Measurements from ENCODE around the gene CDK18. TPM values are rescaled to one million over a fixed set of nuclear protein-coding genes. Genes with fewer than 3 reads are reported as not detected.

Gene CDK18
- total and polyA plus RNA-seq, 2 of the 8 experiments (the other 6 are each of a cell fraction or from before 2014, with no cell fraction given) = 31.2 to 44.0 TPM

DNA sequence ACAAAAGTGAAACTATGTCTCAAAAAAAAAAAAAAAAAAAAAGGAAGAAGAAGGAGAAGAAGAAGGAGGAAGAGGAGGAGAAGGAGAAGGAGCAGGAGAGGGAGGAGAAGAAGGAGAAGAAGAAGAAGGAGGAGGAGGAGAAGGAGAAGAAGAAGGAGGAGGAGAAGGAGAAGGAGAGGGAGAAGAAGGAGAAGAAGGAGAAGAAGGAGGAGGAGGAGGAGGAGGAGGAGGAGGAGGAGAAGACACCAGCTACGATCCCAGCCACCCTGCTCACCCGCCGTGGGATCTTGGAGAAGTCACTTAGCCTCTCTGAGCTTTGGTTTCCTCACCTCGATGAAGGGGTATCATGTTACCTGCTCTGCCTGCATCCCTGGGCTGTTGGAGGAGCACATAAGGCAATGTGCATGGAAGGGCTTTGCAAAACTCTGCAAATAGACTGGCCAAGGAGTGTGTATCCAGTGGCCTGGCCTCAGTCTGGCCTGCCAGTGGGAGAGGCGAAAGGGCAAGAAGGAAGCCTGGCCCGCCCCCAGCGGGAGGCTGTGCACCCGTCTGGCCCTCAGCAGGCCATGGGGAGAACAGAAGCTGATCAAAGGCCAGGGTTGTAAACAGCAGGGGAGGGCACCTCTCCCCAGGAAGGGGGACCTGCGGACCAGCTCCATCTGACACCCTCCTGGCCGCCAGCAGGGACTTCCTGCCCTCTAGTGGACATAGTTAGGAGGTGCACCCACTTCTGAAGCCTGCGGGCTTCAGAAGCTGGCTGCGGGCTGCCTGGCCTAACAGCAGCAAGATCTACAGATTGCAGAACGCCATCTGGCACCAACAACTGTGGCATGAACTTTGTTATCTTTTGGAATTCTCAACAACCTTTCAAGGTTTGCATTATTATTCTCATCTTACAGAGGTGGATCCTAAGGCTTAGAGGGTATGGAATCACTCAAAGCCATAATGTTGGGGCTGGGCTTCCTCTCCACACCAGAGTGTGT is 19.2 kb upstream of the CDK18 start:
- H3K9me3 ChIP-seq (ENCODE audit: insufficient read depth in 2 of 2, low read depth in 1 of 2, low read length in 1 of 2) = no peaks in the 10 kb centered on the region
- H4K8ac ChIP-seq (ENCODE audit: extremely low read depth, insufficient read depth, low read length) = no peak overlapping the region
- H2BK12ac ChIP-seq (ENCODE audit: low read depth, low read length) = peak overlapping the region; percentile 60; the same call in 1 of the 2 replicates
- FAIRE-seq (peak; percentile 65), DNase-seq (ENCODE audit: low read depth in 1 of 2, low spot score in 2 of 2) (peak; percentile 67 to 90)
- H3K27me3 ChIP-seq (replicated peaks in 1 of 4; ENCODE audit: control insufficient read depth in 3 of 4, extremely low read depth in 1 of 4, insufficient read depth in 3 of 4, low read length in 3 of 4) = peaks cover 0 to 11% (median 6%) of the 10 kb centered on the region in 4 experiments; a peak in 4 of 7 replicates
- 0 out of 2 replicates have a peak overlapping the region, but pooled peaks have one; percentile 31 for H2BK15ac ChIP-seq (ENCODE audit: low read length)
- no peak overlapping the region for H3K23ac ChIP-seq (ENCODE audit: insufficient read length)
- H2AK5ac ChIP-seq (ENCODE audit: low read depth, low read length) = no peak overlapping the region
- H3K36me3 ChIP-seq (ENCODE audit: control insufficient read depth in 2 of 4, insufficient read depth in 4 of 4, low read length in 3 of 4) = no peaks in the 10 kb centered on the region
- no peak overlapping the region for H3K9ac ChIP-seq (replicated peaks in 1 of 4; ENCODE audit: extremely low read depth in 1 of 4, low read depth in 3 of 4, low read length in 3 of 4)
- 30% methylated on average over 13 of the region's 13 CpGs; no CpG with 5 or more reads in 1 of the 2 experiments for WGBS, 2 experiments (ENCODE audit: extremely low coverage in 1 of 2, insufficient coverage in 1 of 2, insufficient read length in 1 of 2, insufficient replicate concordance in 2 of 2, low coverage in 1 of 2, low lambda C conversion rate in 2 of 2, missing lambda C conversion rate in 1 of 2)
- H3K18ac ChIP-seq (ENCODE audit: extremely low read depth, low read length) = no peak overlapping the region; the same call in 1 of the 2 replicates
- H2BK120ac ChIP-seq (replicated peaks; ENCODE audit: low read depth, low read length) = no peak overlapping the region
- H2BK5ac ChIP-seq (ENCODE audit: low read depth, low read length) = peak overlapping the region; percentile 80; the same call in 1 of the 2 replicates
- H3K4me2 ChIP-seq (ENCODE audit: insufficient read depth in 1 of 2, low read depth in 2 of 2, low read length in 2 of 2) = peak overlapping the region in 1 of 2 experiments; percentile 52; a peak in 2 of 4 replicates
- H3K4ac ChIP-seq (replicated peaks; ENCODE audit: insufficient read length, low read depth, low read length) = no peak overlapping the region
- H2BK20ac ChIP-seq (ENCODE audit: low read length) = 0 out of 2 replicates have a peak overlapping the region, but pooled peaks have one; percentile 72
- H4K20me1 ChIP-seq (replicated peaks in 1 of 2; ENCODE audit: control insufficient read depth in 1 of 2, insufficient read depth in 2 of 2, low read length in 2 of 2) = no peaks in the 10 kb centered on the region
- H4K91ac ChIP-seq (replicated peaks; ENCODE audit: insufficient read length, low read length) = no peak overlapping the region
- peaks cover 0 to 19% (median 10%) of the 10 kb centered on the region in 4 experiments; a peak in 6 of 7 replicates for H3K4me1 ChIP-seq (replicated peaks in 1 of 4; ENCODE audit: control insufficient read depth in 3 of 4, insufficient read depth in 4 of 4, low read length in 3 of 4)
- peak overlapping the region in 1 of 4 experiments; percentile 28; a peak in 1 of 8 replicates for H3K4me3 ChIP-seq (ENCODE audit: extremely low read depth in 1 of 4, insufficient read depth in 2 of 4, low read depth in 3 of 4, low read length in 4 of 4)
- H2AFZ ChIP-seq (ENCODE audit: low read length) = no peak overlapping the region
- H3K23me2 ChIP-seq (ENCODE audit: low read depth, low read length) = no peaks in the 10 kb centered on the region; the same call in 1 of the 2 replicates
- no peak overlapping the region for H3K56ac ChIP-seq (replicated peaks; ENCODE audit: insufficient read length, low read depth, low read length)
- H3K79me2 ChIP-seq (ENCODE audit: control insufficient read depth in 1 of 2, insufficient read depth in 2 of 2, low read length in 2 of 2) = no peaks in the 10 kb centered on the region
- H4K5ac ChIP-seq (ENCODE audit: insufficient read length, low read depth, low read length) = no peak overlapping the region
- H3K79me1 ChIP-seq (ENCODE audit: low read depth, low read length) = no peaks in the 10 kb centered on the region
- no peak overlapping the region for H3K27ac ChIP-seq (ENCODE audit: low read depth, low read length)
- CTCF ChIA-PET (ENCODE audit: partially characterized antibody) = interaction anchor here (0.6 to 36.9 kb wide), 38 partner anchors 12 to 843 kb away, joined by 3 to 1626 read pairs (median 9); partner anchors contain the start of genes BLACAT1, CDK18, KLHDC8A and LEMD1
- POLR2A ChIA-PET (ENCODE audit: partially characterized antibody) = interaction anchor here (1.1 to 3.2 kb wide), 12 partner anchors 8 to 55 kb away, joined by 3 to 14 read pairs (median 4); no protein-coding TSS in a partner anchor
- no peak overlapping the region for H3K14ac ChIP-seq (ENCODE audit: insufficient read length)
- TF ChIP-seq SIN3A (conservative IDR thresholded peaks at IDR 0.05 in 1 of 2, IDR thresholded peaks at IDR 0.05 in 1 of 2; ENCODE audit: low read depth in 1 of 2, low read length in 2 of 2) (peak in 1 of 2 experiments; percentile 68; a peak in 1 of 4 replicates), NRF1 (IDR thresholded peaks at IDR 0.05; ENCODE audit: low read depth, low read length) (no peak), TEAD4 (IDR thresholded peaks at IDR 0.05; ENCODE audit: low read depth, low read length) (0 out of 2 replicates have a peak, but pooled peaks have one; percentile 25), KDM1A (IDR thresholded peaks at IDR 0.05; ENCODE audit: borderline replicate concordance, low read length) (peak; percentile 35; the same call in 1 of the 2 replicates), RAD21 (IDR thresholded peaks at IDR 0.05 in 1 of 2, conservative IDR thresholded peaks at IDR 0.05 in 1 of 2; ENCODE audit: low read depth in 2 of 2, low read length in 2 of 2) (peak; percentile 96 to 99), TCF12 (IDR thresholded peaks at IDR 0.05; ENCODE audit: low read depth, low read length) (no peak)
